Measurements from ENCODE around the gene ZSCAN21.

- TF ChIP-seq FOXP2 (optimal IDR thresholded peaks at IDR 0.05; ENCODE audit: borderline replicate concordance, extremely low read depth, extremely low read length, insufficient read depth) (peak; percentile 79), SIN3A (IDR thresholded peaks at IDR 0.05; ENCODE audit: borderline replicate concordance, insufficient read depth, low read length) (peak; percentile 71; the same call in 1 of the 2 replicates), TAF1 (IDR thresholded peaks at IDR 0.05; ENCODE audit: borderline replicate concordance, insufficient read depth, low read length) (peak; percentile 99)
These were observed 34.1 kb upstream of the ZSCAN21 start, which contains the start of gene ZKSCAN1 for GRCh38 chr7:100015232-100016214.

All from PFSK-1 (cell line).